ENCODE results near the gene TNFAIP8L1.

DNA sequence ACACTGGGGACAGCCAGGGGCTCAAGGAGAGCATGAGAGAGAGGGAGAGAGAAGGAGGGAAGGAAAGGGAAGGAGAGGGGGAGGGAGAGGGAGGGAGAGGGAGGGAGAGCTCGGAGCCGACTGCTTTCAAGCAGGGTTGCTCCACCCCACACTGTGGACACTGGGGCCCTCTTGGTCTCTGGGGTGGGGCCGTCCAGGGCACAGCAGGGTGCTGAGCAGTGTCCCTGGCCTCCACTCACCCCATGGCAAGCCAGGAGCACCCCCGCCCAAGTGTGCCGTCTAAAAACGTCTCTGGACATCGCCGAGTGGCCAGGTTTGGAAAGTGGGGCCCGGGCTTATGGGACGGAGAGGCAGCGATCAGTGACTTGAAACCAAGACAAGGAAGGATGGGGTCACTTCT is 63.4 kb downstream of the TNFAIP8L1 start:
- TF ChIP-seq EP300 (IDR thresholded peaks at IDR 0.05; ENCODE audit: low read depth) (no peak), POLR2AphosphoS5 (IDR thresholded peaks at IDR 0.05) (no peak), POLR2A (IDR thresholded peaks at IDR 0.05) (no peak)
- TF ChIP-seq, protein P1, sequence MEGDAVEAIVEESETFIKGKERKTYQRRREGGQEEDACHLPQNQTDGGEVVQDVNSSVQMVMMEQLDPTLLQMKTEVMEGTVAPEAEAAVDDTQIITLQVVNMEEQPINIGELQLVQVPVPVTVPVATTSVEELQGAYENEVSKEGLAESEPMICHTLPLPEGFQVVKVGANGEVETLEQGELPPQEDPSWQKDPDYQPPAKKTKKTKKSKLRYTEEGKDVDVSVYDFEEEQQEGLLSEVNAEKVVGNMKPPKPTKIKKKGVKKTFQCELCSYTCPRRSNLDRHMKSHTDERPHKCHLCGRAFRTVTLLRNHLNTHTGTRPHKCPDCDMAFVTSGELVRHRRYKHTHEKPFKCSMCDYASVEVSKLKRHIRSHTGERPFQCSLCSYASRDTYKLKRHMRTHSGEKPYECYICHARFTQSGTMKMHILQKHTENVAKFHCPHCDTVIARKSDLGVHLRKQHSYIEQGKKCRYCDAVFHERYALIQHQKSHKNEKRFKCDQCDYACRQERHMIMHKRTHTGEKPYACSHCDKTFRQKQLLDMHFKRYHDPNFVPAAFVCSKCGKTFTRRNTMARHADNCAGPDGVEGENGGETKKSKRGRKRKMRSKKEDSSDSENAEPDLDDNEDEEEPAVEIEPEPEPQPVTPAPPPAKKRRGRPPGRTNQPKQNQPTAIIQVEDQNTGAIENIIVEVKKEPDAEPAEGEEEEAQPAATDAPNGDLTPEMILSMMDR (IDR thresholded peaks at IDR 0.05) = no peak
